H54 (cell line): ENCODE results near the gene MSH2.
"Not testable (repeated sequence)": the region's sequence is repeated elsewhere in the genome, so short reads cannot be mapped to it uniquely, and the experiment has no call there.

Source experiments
- DNase-seq: peaks from one replicate; pipeline ENCODE4 v3.0.0; 2011; ENCODE audit warnings: low spot score, mixed read lengths; ENCODE audit not compliant: insufficient read length
- FAIRE-seq: peaks from 3 replicates; lab custom pipeline; 2011; peaks lifted over from hg19 to GRCh38; lab: Jason Lieb, UNC
- POLR2A ChIP-seq: IDR thresholded peaks from 2 replicates; pipeline ENCODE4 v1.6.1; 2011; ENCODE audit warnings: low read depth, mild to moderate bottlenecking, low read length

MSH2 gene

GRCh38 chr2:47389692-47390091 lies 13.3 kb upstream of the MSH2 start:
- no peak for DNase-seq
- FAIRE-seq: no peak
- no peak for TF ChIP-seq POLR2A

DNA sequence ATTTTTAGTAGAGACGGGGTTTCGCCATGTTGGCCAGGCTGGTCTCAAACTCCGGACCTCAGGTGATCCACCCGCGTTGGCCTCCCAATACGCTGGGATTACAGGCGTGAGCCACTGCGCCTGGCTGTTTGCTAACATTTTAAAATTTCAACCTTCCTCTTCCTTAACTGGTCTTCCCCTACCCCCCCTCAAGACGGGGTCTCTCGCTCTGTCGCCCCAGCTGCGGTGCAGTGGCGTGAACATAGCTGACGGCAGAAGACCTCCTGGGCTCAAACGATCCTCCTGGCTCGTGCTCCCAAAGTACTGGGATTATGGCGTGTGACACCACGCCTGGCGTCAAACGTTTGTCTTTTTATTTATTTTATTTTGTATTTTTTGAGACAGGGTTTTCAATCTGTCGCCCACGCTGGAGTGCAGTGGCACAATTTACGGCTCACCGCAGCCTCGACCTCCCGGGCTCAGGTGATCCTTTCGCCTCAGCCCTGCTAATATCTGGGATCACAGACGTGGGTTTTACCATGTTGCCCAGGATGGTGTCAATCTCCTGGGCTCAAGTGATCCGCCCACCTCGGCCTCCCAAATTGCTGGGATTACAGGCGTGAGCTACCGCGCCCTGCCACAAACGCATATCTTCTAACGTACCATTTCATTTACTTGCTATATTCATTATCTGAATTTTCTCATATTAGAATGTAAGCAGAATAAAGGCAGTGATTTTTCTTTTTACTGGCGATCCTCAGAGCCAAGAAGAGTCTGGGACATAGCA lies 984 bp upstream of the MSH2 start:
- FAIRE-seq: no peak
- TF ChIP-seq POLR2A: no peak
- no peak for DNase-seq

GRCh38 chr2:47402555-47402804 lies 476 bp upstream of the MSH2 start:
- TF ChIP-seq POLR2A: no peak
- FAIRE-seq (no peak), DNase-seq (no peak)

GRCh38 chr2:47403609-47404193 lies 745 bp downstream of the MSH2 start:
- FAIRE-seq: no peak

GRCh38 chr2:47404356-47404755 lies 1.4 kb downstream of the MSH2 start:
- no peak for TF ChIP-seq POLR2A
- DNase-seq (no peak), FAIRE-seq (no peak)

More at GRCh38 chr2:47403609-47404193, 745 bp downstream of the MSH2 start:
- DNase-seq: no peak
- no peak for TF ChIP-seq POLR2A

- no peak for TF ChIP-seq POLR2A
- FAIRE-seq: no peak
- no peak for DNase-seq
These were observed 2.8 kb downstream of the MSH2 start for GRCh38 chr2:47405757-47406156.

DNA sequence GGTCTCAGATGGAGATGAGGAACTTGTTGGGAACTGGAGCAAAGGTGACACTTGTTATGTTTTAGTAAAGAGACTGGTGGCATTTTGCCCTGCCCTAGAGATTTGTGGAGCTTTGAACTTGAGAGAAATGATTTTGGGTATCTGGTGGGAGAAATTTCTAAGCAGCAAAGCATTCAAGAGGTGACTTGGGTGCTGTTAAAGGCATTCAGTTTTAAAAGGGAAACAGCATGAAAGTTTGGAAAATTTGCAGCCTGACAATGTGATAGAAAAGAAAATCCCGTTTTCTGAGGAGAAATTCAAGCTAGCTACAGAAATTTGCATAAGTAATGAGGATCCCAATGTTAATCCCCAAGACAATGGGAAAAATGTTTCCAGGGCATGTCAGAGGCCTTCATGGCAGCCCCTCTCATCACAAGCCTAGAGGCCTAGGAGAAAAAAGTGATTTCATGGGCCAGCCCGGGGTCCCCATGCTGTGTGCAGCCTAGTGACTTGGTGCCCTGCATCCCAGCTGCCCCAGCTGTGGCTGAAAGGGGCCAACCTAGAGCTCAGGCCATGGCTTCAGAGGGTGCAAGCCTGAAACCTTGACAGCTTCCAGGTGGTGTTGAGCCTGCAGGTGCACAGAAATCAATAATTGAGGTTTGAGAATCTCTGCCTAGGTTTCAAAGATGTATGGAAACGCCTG lies 3.8 kb downstream of the MSH2 start:
- not testable (repeated sequence) for FAIRE-seq, DNase-seq

- FAIRE-seq, DNase-seq: not testable (repeated sequence)
These were observed 5.0 kb downstream of the MSH2 start for GRCh38 chr2:47407976-47408375.

DNA sequence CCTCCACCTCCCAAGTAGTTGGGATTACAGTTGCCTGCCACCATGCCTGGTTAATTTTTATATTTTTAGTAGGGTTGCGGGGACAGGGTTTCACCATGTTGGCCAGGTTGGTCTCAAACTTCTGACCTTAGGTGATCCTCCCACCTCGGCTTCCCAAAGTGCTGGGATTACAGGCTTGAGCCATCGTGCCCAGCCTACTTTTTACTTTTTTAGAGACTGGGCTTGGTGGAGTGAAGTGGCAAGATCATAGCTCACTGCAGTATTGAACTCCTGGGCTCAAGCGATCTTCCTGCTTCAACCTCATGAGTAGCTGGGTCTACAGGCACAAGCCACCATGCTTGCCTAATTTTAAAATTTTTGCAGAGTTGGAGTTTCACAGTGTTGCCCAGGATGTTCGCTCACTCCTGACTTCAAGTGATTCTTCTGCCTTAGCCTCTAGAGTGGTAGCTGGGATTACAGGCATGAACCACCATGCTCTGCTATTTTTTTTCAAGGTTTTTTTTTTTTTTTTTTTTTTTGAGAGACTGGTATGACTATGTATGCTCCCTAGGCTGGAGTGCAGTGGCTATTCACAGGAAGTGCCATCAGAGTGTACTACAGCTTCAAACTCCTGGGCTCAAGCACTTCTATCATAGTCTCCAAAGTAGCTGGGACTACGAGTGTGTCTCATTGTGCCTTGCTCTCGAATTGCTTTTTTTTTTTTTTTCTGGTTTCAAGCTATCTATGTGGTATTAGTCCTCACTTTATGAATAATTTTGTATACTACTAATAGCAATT lies 11.9 kb downstream of the MSH2 start:
- DNase-seq (no peak), FAIRE-seq (no peak)
- TF ChIP-seq POLR2A: no peak

GRCh38 chr2:47420214-47420613 lies 17.3 kb downstream of the MSH2 start:
- no peak for TF ChIP-seq POLR2A
- DNase-seq (no peak), FAIRE-seq (peak; percentile 43)

- FAIRE-seq, DNase-seq: not testable (repeated sequence)
These were observed 17.7 kb downstream of the MSH2 start for GRCh38 chr2:47420683-47421082.

DNA sequence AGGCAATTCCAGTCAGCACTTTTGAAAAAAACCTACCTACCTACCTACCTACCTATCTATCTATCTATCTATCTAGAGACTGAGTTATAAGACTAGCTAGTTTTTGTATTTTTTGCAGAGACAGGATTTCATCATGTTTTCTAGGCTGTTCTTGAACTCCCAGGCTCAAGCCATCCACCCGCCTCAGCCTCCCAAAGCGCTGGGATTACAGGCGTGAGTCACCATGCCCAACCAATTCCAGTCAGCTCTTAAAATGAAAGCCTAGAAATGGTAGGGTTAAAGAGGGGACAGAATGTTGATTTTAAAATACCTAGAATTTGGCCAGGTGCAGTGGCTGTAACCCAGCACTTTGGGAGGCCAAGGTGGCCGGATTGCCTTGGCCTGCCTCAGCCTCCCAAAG lies 19.1 kb downstream of the MSH2 start:
- no peak for TF ChIP-seq POLR2A
- DNase-seq: no peak
- FAIRE-seq: peak; percentile 55

GRCh38 chr2:47422560-47422959 lies 19.6 kb downstream of the MSH2 start:
- no peak for TF ChIP-seq POLR2A
- FAIRE-seq (peak; percentile 48), DNase-seq (no peak)

DNA sequence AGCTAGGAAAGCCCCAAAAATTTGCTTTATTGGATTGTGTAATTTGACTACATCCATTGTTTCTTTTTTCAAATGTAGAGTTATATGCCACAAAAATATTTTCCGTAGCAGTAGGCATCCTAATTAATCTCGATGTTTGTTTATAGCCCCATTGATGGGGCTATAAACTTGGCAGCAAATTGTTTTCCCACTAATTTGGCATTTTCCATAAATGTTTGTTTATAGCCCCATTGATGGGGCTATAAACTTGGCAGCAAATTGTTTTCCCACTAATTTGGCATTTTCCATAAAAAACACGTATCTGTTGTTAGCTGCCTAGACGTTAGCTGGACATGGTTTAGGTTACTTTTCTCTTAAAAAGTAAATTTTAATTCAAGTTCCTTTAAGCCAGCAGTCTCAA lies 23.8 kb downstream of the MSH2 start:
- FAIRE-seq (no peak), DNase-seq (no peak)
- TF ChIP-seq POLR2A: no peak
